ENCODE measurements around the gene PCMT1.
"Not testable (repeated sequence)": the region's sequence is repeated elsewhere in the genome, so short reads cannot be mapped to it uniquely, and the experiment has no call there.

Gene PCMT1

DNA sequence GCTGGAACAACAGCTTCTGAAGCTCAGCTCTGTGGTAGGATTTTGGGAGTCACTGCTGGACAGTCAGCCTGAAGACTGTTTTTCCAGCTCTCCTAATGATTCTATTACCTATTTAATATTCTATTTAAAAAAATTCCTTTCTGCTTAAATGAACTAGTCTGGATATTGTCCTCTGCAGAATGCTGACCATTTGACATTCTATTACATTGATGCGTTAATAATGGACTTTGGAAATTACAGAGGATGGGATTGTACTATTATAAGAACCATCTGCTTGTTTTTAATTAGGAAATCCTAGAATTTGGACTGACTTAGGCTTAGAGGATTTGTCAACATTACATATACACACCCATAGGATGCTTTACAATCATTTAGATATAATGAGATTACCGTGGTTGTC lies 94.9 kb downstream of the PCMT1 start:
- no peak for DNase-seq
- TF ChIP-seq GATA1 (IDR thresholded peaks at IDR 0.05; ENCODE audit: low read depth, low read length) (no peak), POLR2A (IDR thresholded peaks at IDR 0.05; ENCODE audit: low read length) (no peak)

DNA sequence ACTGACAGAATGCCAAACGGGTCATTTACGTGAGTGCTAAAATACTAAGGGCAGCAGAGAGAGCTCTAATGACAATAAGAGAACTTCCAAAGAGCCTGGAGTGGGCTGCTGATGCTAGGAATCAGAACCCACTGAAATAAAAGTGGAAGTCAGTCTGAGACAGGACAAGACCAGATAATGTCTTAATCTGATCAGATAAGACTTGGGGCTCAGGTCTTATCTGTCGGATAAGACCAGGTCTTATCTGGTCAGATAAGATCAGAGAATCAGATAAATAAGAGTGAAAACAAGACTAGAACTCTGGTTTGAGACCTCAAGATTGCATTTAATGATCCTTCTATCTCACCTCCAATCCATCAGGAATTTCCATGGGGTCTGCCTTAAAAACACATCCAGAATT lies 96.0 kb downstream of the PCMT1 start:
- TF ChIP-seq POLR2A (IDR thresholded peaks at IDR 0.05; ENCODE audit: low read length) (no peak), GATA1 (IDR thresholded peaks at IDR 0.05; ENCODE audit: low read depth, low read length) (no peak)
- DNase-seq, result no peak

DNA sequence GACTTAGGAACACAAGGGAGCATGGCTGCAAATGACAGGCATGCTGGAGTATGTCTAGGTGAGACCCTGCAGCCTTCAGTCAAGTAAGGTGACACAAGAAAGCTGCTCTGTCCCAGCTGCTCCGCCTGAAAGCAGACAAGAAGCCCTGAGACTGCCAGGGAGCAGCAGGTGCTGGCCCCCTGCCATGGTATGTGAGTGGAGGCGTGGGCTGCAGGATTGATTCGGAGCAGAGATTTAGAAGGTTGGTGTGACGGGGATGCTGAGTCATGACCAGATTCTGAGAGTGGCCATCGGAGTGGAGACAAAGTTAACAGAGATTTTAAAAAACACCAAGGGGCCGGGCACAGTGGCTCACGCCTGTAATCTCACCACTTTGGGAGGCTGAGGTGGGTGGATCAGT lies 96.8 kb downstream of the PCMT1 start:
- no peak for DNase-seq
- no peak for TF ChIP-seq POLR2A (IDR thresholded peaks at IDR 0.05; ENCODE audit: low read length)

DNA sequence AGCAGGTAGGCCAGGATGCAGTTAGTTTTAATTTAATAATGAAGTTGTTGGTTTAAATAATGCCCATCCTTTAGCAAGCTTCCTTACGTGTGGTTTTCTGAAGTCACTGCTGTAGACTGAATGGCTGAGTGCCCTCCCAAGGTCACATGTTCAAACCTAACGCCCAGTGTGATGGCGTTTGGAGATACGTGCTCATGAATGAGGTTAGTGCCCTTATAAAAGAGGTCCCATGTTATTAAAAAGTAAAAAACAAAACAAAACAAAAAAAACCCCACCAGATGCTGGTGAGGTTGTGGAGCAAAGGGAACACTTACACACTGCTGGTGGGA lies 98.4 kb downstream of the PCMT1 start:
- DNase-seq, result peak in 1 of 2 experiments; percentile 43
- TF ChIP-seq POLR2A (IDR thresholded peaks at IDR 0.05; ENCODE audit: low read length) (no peak), GATA1 (IDR thresholded peaks at IDR 0.05; ENCODE audit: low read depth, low read length) (no peak)

DNA sequence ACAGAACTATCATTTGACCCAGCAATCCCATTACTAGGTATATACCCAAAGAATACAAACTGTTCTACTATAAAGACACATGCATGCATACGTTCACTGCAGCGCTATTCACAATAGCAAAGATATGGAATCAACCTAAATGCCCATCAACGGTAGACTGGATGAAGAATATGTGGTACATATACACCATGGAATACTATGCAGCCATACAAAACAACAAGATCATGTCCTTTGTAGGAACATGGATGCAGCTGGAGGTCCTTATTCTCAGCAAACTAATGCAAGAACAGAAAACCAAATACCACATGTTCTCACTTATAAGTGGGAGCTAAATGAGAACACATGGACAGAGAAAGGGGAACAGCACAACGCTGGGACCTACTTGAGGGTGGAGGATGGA lies 98.8 kb downstream of the PCMT1 start:
- not testable (repeated sequence) for DNase-seq

DNA sequence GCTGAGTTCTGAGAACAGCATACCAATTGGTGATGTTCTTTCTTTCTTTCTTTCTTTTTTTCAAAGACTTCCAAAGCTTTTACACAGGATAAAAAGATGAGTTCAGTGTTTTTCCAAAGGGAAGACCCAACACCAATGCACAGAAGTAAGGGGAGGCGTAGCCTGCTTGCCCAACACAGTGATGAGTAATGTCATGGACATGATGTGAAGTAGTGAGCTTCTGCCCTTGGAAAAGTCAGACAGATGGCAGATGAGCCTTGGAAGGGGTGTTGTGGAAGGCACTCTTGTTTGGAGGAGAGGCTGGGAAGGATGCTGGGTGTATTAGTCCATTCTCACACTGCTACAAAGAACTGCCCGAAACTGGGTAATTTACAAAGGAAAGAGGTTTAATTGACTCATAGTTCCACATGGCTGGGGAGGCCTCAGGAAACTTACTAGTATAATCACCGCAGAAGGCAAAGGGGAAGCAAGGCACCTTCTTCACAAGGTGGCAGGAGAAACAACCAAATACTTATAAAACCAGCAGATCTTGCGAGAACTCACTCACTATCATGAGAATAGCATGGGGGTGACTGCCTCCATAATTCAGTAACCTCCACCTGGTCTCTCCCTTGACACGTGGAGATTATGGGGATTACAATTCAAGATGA lies 102.0 kb downstream of the PCMT1 start:
- TF ChIP-seq GATA1 (IDR thresholded peaks at IDR 0.05; ENCODE audit: low read depth, low read length), result no peak
- no peak for TF ChIP-seq POLR2A (IDR thresholded peaks at IDR 0.05; ENCODE audit: low read length)
- DNase-seq, result no peak

DNA sequence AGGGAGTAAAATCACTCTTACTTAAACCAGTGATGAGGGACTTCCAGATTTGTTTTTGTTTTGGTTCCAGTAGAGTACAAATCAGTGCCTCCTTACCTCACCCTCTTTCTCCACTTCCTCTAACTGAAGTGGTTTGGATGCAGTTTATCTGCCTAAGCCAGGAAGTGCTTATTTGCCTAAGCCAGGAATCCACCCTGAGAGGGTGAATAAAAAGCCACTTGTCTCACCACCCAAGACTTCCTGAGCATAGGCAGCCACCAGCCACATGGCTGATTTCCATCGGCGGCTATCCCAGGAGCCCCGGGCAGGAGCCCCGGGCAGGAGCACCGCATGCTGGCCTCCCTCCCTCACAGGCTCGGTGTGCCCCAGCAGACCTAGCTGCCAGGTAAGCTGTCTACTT lies 102.6 kb downstream of the PCMT1 start:
- TF ChIP-seq GATA1 (IDR thresholded peaks at IDR 0.05; ENCODE audit: low read depth, low read length), result no peak
- no peak for TF ChIP-seq POLR2A (IDR thresholded peaks at IDR 0.05; ENCODE audit: low read length)
- no peak for DNase-seq

DNA sequence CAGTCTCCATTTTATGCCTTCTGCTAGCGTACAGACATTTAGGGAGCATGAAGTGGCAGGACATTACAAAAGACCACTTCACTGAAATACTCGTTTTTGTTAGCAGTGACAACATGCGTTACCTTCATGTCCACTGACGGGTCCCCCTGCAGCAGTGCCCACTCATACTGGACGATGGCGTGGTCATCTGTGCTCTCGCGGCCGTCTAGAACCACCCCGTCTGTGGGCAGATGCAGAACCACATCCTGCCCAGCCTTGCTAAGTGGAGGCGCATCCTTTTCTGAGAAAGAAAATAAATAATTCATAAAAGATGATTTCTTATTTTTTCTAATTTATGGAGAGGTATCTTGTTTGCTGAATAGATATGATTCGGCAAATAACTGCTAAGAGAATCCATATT lies 103.3 kb downstream of the PCMT1 start:
- no peak for TF ChIP-seq POLR2A (IDR thresholded peaks at IDR 0.05; ENCODE audit: low read length)
- no peak for TF ChIP-seq GATA1 (IDR thresholded peaks at IDR 0.05; ENCODE audit: low read depth, low read length)
- no peak for DNase-seq

DNA sequence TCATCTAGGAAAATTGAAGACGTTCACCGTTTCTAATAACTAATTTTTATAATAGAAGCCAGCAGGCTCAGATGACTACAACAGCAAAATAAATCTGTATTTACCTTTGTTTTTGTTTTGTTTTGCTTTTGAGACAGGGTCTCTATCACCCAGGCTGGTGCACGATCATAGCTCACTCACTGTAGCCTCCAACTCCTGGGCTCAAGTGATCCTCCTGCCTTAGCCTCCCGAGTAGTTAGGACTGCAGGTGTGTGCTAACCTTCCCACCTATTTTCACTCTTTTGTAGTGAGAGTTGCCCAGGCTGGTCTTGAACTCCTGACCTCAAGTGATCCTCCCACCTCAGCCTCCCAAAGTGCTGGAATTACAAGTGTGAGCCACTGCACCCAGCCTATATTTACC lies 104.5 kb downstream of the PCMT1 start:
- DNase-seq, result not testable (repeated sequence)

DNA sequence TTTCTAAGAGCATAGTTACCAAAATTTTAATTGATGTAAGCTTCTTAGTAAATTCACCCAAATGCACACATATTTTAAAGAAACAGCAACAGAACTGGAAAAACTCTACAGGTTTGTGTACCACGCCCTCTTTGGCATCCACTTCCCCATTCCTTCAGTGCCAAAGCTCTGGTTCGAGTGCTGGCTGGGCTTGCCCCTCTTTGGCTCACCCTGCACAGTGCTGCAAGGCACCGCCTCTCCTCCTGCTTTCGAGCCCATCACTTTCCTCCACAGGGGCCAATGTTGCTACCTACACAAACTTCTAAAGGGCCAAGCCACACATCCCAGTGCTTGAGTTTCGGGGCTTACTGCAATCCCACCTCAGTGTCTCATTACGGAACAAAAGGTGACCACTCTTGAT lies 105.0 kb downstream of the PCMT1 start:
- TF ChIP-seq GATA1 (IDR thresholded peaks at IDR 0.05; ENCODE audit: low read depth, low read length) (no peak), POLR2A (IDR thresholded peaks at IDR 0.05; ENCODE audit: low read length) (no peak)
- no peak for DNase-seq

DNA sequence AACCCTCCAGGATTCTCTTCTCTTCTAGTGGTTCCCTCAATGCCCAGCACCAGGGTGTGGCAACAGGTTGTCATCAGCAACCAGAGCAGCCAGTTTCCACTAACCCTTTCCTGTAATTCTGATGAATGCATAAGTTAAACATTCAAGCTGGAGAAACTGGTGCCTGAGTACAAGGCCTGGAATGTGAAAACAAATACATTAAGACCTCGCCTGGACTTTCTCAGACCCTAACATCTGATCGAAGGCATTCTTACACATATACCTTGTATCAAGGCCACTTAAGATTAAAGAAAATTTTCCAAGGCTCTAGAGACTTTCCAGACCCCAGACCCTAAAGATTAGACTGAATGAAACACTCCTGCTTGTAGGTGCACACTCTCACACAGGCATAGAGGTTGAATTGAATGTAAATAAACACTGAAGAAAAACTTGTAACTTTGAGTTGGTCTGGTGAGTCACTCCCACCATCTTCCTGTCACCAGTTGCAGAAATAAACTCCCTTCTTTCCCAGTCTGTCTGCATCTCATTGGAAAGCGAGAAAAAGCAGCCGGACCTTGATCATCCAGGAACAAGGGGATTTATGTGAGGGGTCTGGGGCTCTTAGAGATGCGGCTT lies 105.6 kb downstream of the PCMT1 start:
- no peak for TF ChIP-seq POLR2A (IDR thresholded peaks at IDR 0.05; ENCODE audit: low read length)
- no peak for TF ChIP-seq GATA1 (IDR thresholded peaks at IDR 0.05; ENCODE audit: low read depth, low read length)
- DNase-seq, result no peak

DNA sequence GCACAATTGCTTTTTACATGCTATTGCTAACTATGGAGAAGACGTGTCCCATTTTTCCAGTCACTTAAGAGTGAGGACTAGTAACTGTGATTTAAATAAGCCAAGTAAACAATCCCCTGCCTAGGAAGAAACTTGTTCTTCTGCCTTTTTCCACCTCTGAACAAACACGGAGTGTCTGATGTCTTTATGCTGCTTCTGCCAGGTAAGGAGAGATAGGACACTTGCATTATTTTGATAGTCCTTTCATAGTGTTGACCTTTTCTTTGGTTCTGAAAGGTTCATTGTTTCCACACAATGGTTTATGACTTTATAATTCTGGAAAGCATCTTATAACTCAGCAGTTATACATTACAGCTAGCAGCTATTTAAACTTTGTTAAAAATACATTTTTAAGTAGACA lies 106.2 kb downstream of the PCMT1 start:
- DNase-seq, result no peak
- TF ChIP-seq GATA1 (IDR thresholded peaks at IDR 0.05; ENCODE audit: low read depth, low read length), result no peak
- no peak for TF ChIP-seq POLR2A (IDR thresholded peaks at IDR 0.05; ENCODE audit: low read length)

DNA sequence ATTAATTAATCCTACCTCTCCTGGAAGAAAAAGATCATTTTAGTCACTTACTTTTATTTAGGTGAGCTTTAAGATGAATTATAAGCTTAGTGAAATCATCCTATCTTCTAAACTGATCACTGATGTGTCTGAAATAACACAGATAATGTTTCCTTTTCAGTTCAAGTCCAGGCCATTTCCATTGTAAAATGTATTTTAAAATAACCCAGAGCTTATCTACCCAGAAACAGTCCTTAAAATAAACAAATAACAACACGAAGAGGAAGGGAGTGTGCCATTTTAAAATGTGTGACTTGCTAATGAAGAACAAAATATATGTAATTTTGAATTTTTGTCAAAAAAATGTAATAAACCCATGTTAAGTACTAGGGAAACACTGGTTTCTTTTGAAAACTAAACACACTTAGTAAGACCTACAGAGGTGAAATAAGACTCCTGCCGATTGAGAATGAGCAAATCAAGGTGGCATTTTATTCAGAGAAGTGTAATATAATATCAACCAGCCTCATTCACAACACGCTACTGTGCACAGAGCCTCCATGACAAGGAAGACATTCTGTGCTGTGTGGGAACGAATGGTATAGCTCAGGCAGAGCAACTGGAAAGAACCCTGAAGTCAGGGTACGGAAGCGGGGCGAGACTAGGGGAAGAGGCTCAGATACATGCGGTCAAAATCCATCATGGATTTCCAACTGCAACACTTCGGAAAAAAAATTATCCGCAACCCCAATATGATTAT lies 106.9 kb downstream of the PCMT1 start:
- TF ChIP-seq GATA1 (IDR thresholded peaks at IDR 0.05; ENCODE audit: low read depth, low read length) (no peak), POLR2A (IDR thresholded peaks at IDR 0.05; ENCODE audit: low read length) (no peak)
- no peak for DNase-seq

DNA sequence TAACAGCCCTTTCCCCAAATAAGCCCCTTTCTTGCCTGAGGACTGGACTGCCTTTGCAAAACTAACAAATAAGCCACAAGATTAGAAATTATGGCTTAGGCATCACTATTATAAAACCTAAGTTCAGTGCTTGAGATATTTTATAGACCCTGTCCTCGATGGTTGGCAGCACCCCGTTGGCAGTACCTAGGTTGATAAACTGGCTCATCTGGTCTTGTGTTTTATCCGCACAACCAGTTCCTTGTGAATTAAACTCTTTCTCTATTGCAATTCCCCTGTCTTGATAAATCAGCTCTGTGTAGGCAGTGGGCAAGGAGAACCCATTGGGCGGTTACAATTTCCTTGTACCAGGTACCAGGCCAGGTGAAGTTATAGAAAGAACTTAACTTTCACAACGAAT lies 108.0 kb downstream of the PCMT1 start:
- no peak for DNase-seq
- no peak for TF ChIP-seq POLR2A (IDR thresholded peaks at IDR 0.05; ENCODE audit: low read length)
- no peak for TF ChIP-seq GATA1 (IDR thresholded peaks at IDR 0.05; ENCODE audit: low read depth, low read length)

DNA sequence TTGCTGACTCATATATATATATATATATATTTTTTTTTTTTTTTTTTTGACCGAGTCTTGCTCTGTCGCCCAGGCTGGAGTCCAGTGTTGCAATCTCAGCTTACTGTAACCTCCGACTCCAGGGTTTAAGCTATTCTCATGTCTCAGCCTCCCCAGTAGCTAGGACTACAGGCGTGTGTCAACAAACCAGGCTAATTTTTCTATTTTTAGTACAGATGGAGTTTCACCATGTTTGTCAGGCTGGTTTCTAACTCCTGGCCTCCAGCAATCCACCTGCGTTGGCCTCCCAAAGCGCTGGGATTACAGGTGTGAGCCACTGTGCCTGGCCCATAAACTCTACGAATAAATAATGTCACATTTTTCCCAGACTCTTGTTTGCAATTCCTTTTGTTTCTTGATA lies 109.8 kb downstream of the PCMT1 start:
- TF ChIP-seq GATA1 (IDR thresholded peaks at IDR 0.05; ENCODE audit: low read depth, low read length) (no peak), POLR2A (IDR thresholded peaks at IDR 0.05; ENCODE audit: low read length) (no peak)
- no peak for DNase-seq
